Ovary (tissue), 9 donors: ENCODE measurements around the gene RAB43. TPM values are rescaled to one million over a fixed set of nuclear protein-coding genes. Genes with fewer than 3 reads are reported as not detected.
A peak's percentile ranks its signal among the peaks of the same experiment; 100 is the strongest.

Experiments
- DNase-seq, 5 donors: peaks; one replicate each; pipeline ENCODE4 v3.0.0-alpha.2; 2019 to 2020
- H3K27ac ChIP-seq, 2 donors: fragments of 200-600 bp; one replicate each; pipeline versions ENCODE4 v1.5.1 to v1.8.0; 2019 to 2022
- H3K27me3 ChIP-seq: fragments of 200-600 bp; one replicate; pipeline ENCODE4 v1.8.0; 2022
- H3K36me3 ChIP-seq: fragments of 200-600 bp; sonication (generic); one replicate; pipeline ENCODE4 v1.5.1; 2019
- H3K4me1 ChIP-seq: one replicate; pipeline ENCODE4 v1.8.1; 2013; ENCODE audit warnings: mild to moderate bottlenecking, moderate library complexity; ENCODE audit not compliant: insufficient read depth
- H3K4me3 ChIP-seq: fragments of 200-600 bp; sonication (generic); one replicate; pipeline ENCODE4 v1.5.1; 2017
- H3K9me3 ChIP-seq, 2 donors: fragments of 200-600 bp in 1 of 2; sonication (generic) in 1 of 2; one replicate each; pipeline versions ENCODE4 v1.5.1 to v1.8.1; 2013 to 2019; ENCODE audit warnings: mild to moderate bottlenecking in 1 of 2, moderate library complexity in 1 of 2
- CTCF ChIP-seq, 3 donors: fragments of 450-650 bp in 2 of 3; fragments of 200-600 bp in 1 of 3; IDR thresholded peaks; one replicate each; pipeline versions ENCODE4 v1.5.1 to v1.8.0; 2016 to 2022; ENCODE audit warnings: antibody characterized with exemption in 3 of 3, mild to moderate bottlenecking in 1 of 3
- EP300 ChIP-seq: sonication (generic); formaldehyde crosslinking; IDR thresholded peaks from one replicate; pipeline ENCODE4 v1.6.1; 2017; ENCODE audit warnings: antibody characterized with exemption
- POLR2A ChIP-seq: fragments of 450-650 bp; IDR thresholded peaks from one replicate; pipeline ENCODE4 v1.6.1; 2017; ENCODE audit warnings: antibody characterized with exemption, mild to moderate bottlenecking, moderate library complexity
- WGBS, 3 donors: extraction: QIAGEN DNeasy Blood & Tissue Kit in 1 of 3; methylation state at CpG; one replicate each; pipeline versions ENCODE4 v1.1.5 to v1.1.7; 2013 to 2017; 5-methylcytosine and 5-hydroxymethylcytosine counted together
- intact Hi-C, 4 donors: fragments of 100-400 bp; cut with DNase I; formaldehyde crosslinking; loops; one replicate each; pipeline versions ENCODE4 v1.11.0 to v1.15.1; 2022 to 2023
- polyA plus RNA-seq, 2 donors: library from polyadenylated mRNA; stranded (reverse); fragments of 200-250 nt in 1 of 2; fragments of 350-450 nt in 1 of 2; fragmentation: Illumina TruSeq in 1 of 2; extraction: RNeasy Lipid Tissue Mini Kit (QIAGEN cat#74804) in 1 of 2; gene quantifications; one replicate each; pipeline ENCODE4 v1.2.3, GENCODE V29; 2013 to 2014
- total RNA-seq, 7 donors: library from RNA; depleted of rRNA in 2 of 7; stranded (reverse); fragments of >200 nt in 2 of 7; fragmentation: NEBNext Ultra II Directional in 3 of 7; extraction: Animal tissue kit (Norgen Biotek cat#: 25700) in 3 of 7; gene quantifications; one replicate each; pipeline versions ENCODE4 v1.1.0 to v1.2.4, GENCODE V29; 2016 to 2023
- donor health status: DM: no; HTN: no; CAD: no; lungs with moderate emphysema.
- donor health status: DM: no; HTN: no; CAD: no.
- donor health status: Bipolar disorder and iron deficiency.
- donor health status: DM: yes; HTN: yes; CAD: no.
- donor health status: DM: no; HTN: no; CAD: no.
- donor health status: DM: yes; HTN: yes; CAD: no.

RAB43 gene
- total and polyA plus RNA-seq, 9 donors = 0.88 to 37.7 (median 23.4) TPM

DNA sequence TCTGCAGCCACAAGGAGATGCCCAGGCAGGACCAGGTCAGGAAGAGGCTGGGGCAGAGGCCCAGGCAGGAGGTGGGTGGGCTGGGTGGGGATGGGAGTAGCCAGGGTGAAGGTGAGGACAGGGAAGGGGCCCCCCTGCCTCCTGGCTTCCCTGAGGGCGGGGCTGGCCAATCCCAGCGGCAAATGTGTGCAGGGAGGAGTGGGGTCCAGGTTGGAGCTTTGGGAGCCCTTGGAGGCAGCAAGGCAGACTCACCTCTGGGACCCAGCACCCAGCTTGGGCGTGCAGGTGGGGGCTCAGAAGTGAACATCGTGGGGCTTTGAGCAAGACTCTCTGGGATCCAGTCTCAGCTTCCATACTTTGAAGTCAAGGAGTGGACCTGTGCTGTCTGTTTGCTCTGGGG, 35.8 kb downstream of the RAB43 start:
- 85 to 93% (median 88%) methylated on average over 4 of the region's 4 CpGs for WGBS, 3 donors
- peaks cover 6% of the 10 kb centered on the region for H3K4me1 ChIP-seq
- no peak for DNase-seq
- no peak overlapping the region for H3K4me3 ChIP-seq
- TF ChIP-seq EP300 = no peak
- no peak for TF ChIP-seq CTCF (IDR thresholded peaks at IDR 0.05)
- no peak for TF ChIP-seq POLR2A
- H3K27me3 ChIP-seq = no peaks in the 10 kb centered on the region
- no peaks in the 10 kb centered on the region for H3K36me3 ChIP-seq
- intact Hi-C loops = loop anchor here in 1 of 4 donors (10.0 kb wide), 1 partner anchor 101 kb away; no protein-coding TSS in a partner anchor
- H3K9me3 ChIP-seq = no peaks in the 10 kb centered on the region
- peak overlapping the region; percentile 85 to 90 for H3K27ac ChIP-seq

DNA sequence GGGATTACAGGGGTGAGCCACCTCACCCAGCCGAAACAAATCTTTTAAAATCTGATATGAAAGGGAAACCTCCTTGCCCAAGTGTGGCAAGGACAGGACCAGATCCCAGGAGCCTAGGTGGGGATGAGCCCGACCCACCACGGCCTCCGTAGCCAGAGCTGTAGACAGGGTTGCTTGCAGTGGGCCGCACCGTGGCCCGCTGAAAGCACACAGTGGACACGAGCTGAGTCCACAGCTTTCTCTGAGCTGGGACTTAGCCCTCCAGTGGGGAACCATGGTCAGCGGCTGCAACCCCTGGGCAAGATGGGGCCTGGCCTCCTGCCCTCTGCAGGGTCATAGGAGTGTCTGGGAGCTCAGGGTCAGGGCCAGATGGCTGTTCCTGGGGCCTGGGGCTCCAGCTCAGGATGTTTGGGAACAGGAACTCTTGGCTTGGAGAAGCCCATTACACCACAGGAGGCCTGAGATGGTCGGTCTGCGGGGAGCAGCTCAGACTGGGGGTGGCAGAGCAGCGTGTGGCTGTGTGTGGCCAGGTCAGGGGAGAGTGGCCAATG, 36.4 kb downstream of the RAB43 start:
- Histone ChIP-seq H3K9me3 (no peaks in the 10 kb centered on the region), H3K27ac (peak overlapping the region in 1 of 2 donors; percentile 90), H3K36me3 (no peaks in the 10 kb centered on the region), H3K27me3 (no peaks in the 10 kb centered on the region), H3K4me3 (no peak overlapping the region), H3K4me1 (peaks cover 6% of the 10 kb centered on the region)
- 86 to 92% (median 91%) methylated on average over 11 to 12 of the region's 12 CpGs for WGBS, 3 donors
- no peak for TF ChIP-seq CTCF (IDR thresholded peaks at IDR 0.05)
- no peak for TF ChIP-seq POLR2A
- TF ChIP-seq EP300 = no peak
- intact Hi-C loops = loop anchor here in 1 of 4 donors (10.0 kb wide), 1 partner anchor 100 kb away; no protein-coding TSS in a partner anchor
- DNase-seq = no peak

GRCh38 chr3:129084501-129084900, 37.1 kb downstream of the RAB43 start:
- no peak overlapping the region for H3K4me3 ChIP-seq
- intact Hi-C loops = loop anchor here in 2 of 4 donors (5.0 to 10.0 kb wide), 2 partner anchors 100 to 112 kb away; no protein-coding TSS in a partner anchor
- H3K27me3 ChIP-seq = no peaks in the 10 kb centered on the region
- TF ChIP-seq CTCF (IDR thresholded peaks at IDR 0.05) = no peak
- DNase-seq = no peak
- no peak overlapping the region for H3K27ac ChIP-seq
- H3K36me3 ChIP-seq = no peaks in the 10 kb centered on the region
- no peaks in the 10 kb centered on the region for H3K9me3 ChIP-seq
- WGBS, 3 donors = 88 to 95% (median 91%) methylated on average over 6 of the region's 6 CpGs
- peaks cover 6% of the 10 kb centered on the region for H3K4me1 ChIP-seq

- no peaks in the 10 kb centered on the region for H3K36me3 ChIP-seq
- DNase-seq = no peak
- H3K27me3 ChIP-seq = no peaks in the 10 kb centered on the region
- no peaks in the 10 kb centered on the region for H3K9me3 ChIP-seq
- TF ChIP-seq POLR2A (no peak), CTCF (IDR thresholded peaks at IDR 0.05) (no peak), EP300 (no peak)
- intact Hi-C loops = loop anchor here in 2 of 4 donors (5.0 to 10.0 kb wide), 2 partner anchors 97 to 110 kb away; no protein-coding TSS in a partner anchor
- peaks cover 9% of the 10 kb centered on the region for H3K4me1 ChIP-seq
- H3K27ac ChIP-seq = no peak overlapping the region
- no peak overlapping the region for H3K4me3 ChIP-seq
- 65 to 70% (median 68%) methylated on average over 9 of the region's 9 CpGs for WGBS, 3 donors
Observed at GRCh38 chr3:129082026-129082425, 39.6 kb downstream of the RAB43 start.
